Epidermal melanocyte (primary cell): ENCODE results near the gene SERPINB6.
A peak's percentile ranks its signal among the peaks of the same experiment; 100 is the strongest.
"Not testable (repeated sequence)": the region's sequence is repeated elsewhere in the genome, so short reads cannot be mapped to it uniquely, and the experiment has no call there.

Experiments
- DNase-seq: peaks from one replicate; pipeline ENCODE4 v3.0.0; 2011; ENCODE audit warnings: low spot score; ENCODE audit not compliant: insufficient read length

Gene SERPINB6

GRCh38 chr6:2958776-2959175, 12.6 kb downstream of the SERPINB6 start:
- DNase-seq, result no peak

GRCh38 chr6:2958331-2958711, 13.0 kb downstream of the SERPINB6 start:
- DNase-seq, result no peak

- DNase-seq, result no peak
Measured at GRCh38 chr6:2957696-2958330, 13.6 kb downstream of the SERPINB6 start.

GRCh38 chr6:2956930-2957685, 14.3 kb downstream of the SERPINB6 start:
- DNase-seq, result no peak

- no peak for DNase-seq
Measured at GRCh38 chr6:2953098-2953497, 18.3 kb downstream of the SERPINB6 start.

GRCh38 chr6:2952557-2953095, 18.7 kb downstream of the SERPINB6 start:
- peak; percentile 85 for DNase-seq

GRCh38 chr6:2951728-2952127, 19.6 kb downstream of the SERPINB6 start:
- DNase-seq, result no peak

- DNase-seq, result no peak
Measured at GRCh38 chr6:2950713-2951112, 20.7 kb downstream of the SERPINB6 start.

- DNase-seq, result no peak
Measured at GRCh38 chr6:2949536-2950083, 21.8 kb downstream of the SERPINB6 start.

GRCh38 chr6:2949121-2949520, 22.2 kb downstream of the SERPINB6 start:
- DNase-seq, result no peak

- DNase-seq, result no peak
Measured at GRCh38 chr6:2948228-2949025, 22.9 kb downstream of the SERPINB6 start.

- no peak for DNase-seq
Measured at GRCh38 chr6:2947445-2947844, 23.9 kb downstream of the SERPINB6 start.

GRCh38 chr6:2945153-2945452, 26.3 kb downstream of the SERPINB6 start:
- DNase-seq, result no peak

GRCh38 chr6:2944405-2945152, 26.8 kb downstream of the SERPINB6 start:
- no peak for DNase-seq

- DNase-seq, result no peak
Measured at GRCh38 chr6:2943564-2943955, 27.8 kb downstream of the SERPINB6 start.

- DNase-seq, result no peak
Measured at GRCh38 chr6:2942914-2943563, 28.3 kb downstream of the SERPINB6 start.

GRCh38 chr6:2942116-2942515, 29.3 kb downstream of the SERPINB6 start:
- DNase-seq, result not testable (repeated sequence)

GRCh38 chr6:2940851-2941250, 30.5 kb downstream of the SERPINB6 start:
- DNase-seq, result no peak

- no peak for DNase-seq
Measured at GRCh38 chr6:2940010-2940850, 31.1 kb downstream of the SERPINB6 start.
